Stomach smooth muscle (tissue), 2 donors: ENCODE results near the gene TRIML1.

ENCODE experiments used
- H3K27ac ChIP-seq: one replicate; pipeline ENCODE4 v1.7.0; 2013; ENCODE audit warnings: mild to moderate bottlenecking, low read length, inconsistent platforms
- H3K27me3 ChIP-seq, 2 donors: one replicate each; pipeline ENCODE4 v1.7.0; 2013; ENCODE audit warnings: low read length in 2 of 2; ENCODE audit not compliant: insufficient read depth in 2 of 2, control insufficient read depth in 1 of 2
- H3K36me3 ChIP-seq, 2 donors: one replicate each; pipeline ENCODE4 v1.7.0; 2013; ENCODE audit warnings: low read length in 2 of 2; ENCODE audit not compliant: control insufficient read depth in 2 of 2, insufficient read depth in 2 of 2
- H3K4me1 ChIP-seq: one replicate; pipeline ENCODE4 v1.7.0; 2013; ENCODE audit warnings: low read length; ENCODE audit not compliant: control insufficient read depth, insufficient read depth
- H3K4me3 ChIP-seq, 2 donors: one replicate each; pipeline ENCODE4 v1.7.0; 2013; ENCODE audit warnings: low read length in 2 of 2
- H3K9ac ChIP-seq, 2 donors: one replicate each; pipeline ENCODE4 v1.7.0; 2013; ENCODE audit warnings: low read length in 2 of 2, mild to moderate bottlenecking in 1 of 2
- H3K9me3 ChIP-seq, 2 donors: one replicate each; pipeline ENCODE4 v1.7.0; 2013; ENCODE audit warnings: low read length in 2 of 2; ENCODE audit not compliant: control insufficient read depth in 2 of 2
- donor health status: healthy.
- donor health status: Pancreatic carcinoma.

Gene TRIML1

GRCh38 chr4:188178806-188179205 lies 39.6 kb downstream of the TRIML1 start:
- H3K4me1 ChIP-seq, result no peaks in the 10 kb centered on the region
- H3K4me3 ChIP-seq, result no peak overlapping the region
- H3K36me3 ChIP-seq, result no peaks in the 10 kb centered on the region

DNA sequence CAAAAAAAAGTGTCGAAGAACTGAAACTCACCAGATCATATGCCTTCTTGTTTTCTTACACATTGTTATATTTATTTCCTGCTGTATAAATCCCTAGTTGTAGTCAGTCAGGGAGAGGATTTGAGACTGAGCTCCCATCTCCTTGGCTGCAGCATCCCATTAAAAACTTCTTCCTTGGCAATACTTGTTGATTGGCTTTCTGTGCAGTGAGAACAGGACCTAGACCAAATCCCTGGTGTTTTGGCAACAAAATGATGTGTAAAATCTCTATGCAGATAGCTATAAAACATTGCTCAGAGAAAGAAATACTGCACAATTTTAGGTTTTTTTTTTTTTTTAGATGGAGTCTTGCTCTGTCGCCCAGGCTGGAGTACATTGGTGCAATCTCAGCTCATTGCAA lies 47.9 kb downstream of the TRIML1 start:
- Histone ChIP-seq H3K9me3 (peaks cover 0 to 5% of the 10 kb centered on the region in 2 donors), H3K36me3 (no peaks in the 10 kb centered on the region), H3K4me3 (no peak overlapping the region)

More at GRCh38 chr4:188178806-188179205, 39.6 kb downstream of the TRIML1 start:
- no peak overlapping the region for H3K9ac ChIP-seq
- H3K9me3 ChIP-seq, result peaks cover 0 to 3% of the 10 kb centered on the region in 2 donors
- no peaks in the 10 kb centered on the region for H3K27me3 ChIP-seq
- H3K27ac ChIP-seq, result no peak overlapping the region

DNA sequence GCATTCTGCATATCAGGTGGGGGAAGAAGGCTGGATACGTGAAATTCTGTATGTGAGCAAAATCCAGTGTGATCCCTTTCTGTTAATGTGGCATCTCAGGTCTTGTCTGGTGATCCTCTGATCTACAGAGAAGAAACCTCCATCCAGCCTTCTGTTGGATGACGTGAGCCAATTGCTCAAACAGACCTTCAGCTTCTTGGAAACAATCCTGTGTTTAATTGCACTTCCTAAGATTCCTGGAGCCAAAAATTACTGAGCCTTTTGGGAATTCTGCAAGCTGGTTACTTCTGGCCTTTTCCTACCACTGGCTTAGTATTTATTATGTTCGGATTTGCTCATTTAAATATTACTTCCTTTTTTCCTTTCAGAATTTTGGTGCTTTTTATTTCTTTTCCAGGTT lies 51.2 kb downstream of the TRIML1 start:
- Histone ChIP-seq H3K9ac (no peak overlapping the region), H3K27ac (no peak overlapping the region), H3K9me3 (no peaks in the 10 kb centered on the region), H3K4me3 (no peak overlapping the region), H3K4me1 (no peaks in the 10 kb centered on the region), H3K27me3 (no peaks in the 10 kb centered on the region), H3K36me3 (no peaks in the 10 kb centered on the region)

More for the DNA sequence above, 47.9 kb downstream of the TRIML1 start:
- H3K9ac ChIP-seq, result no peak overlapping the region
- H3K27me3 ChIP-seq, result no peaks in the 10 kb centered on the region
- no peaks in the 10 kb centered on the region for H3K4me1 ChIP-seq
- H3K27ac ChIP-seq, result no peak overlapping the region

- Histone ChIP-seq H3K9ac (no peak overlapping the region), H3K9me3 (peaks cover 0 to 3% of the 10 kb centered on the region in 2 donors), H3K4me1 (no peaks in the 10 kb centered on the region), H3K36me3 (no peaks in the 10 kb centered on the region), H3K27me3 (peaks cover 0 to 2% of the 10 kb centered on the region in 2 donors), H3K27ac (no peak overlapping the region), H3K4me3 (no peak overlapping the region)
These were observed 55.2 kb downstream of the TRIML1 start for GRCh38 chr4:188194421-188194820.

GRCh38 chr4:188195389-188195985 lies 56.2 kb downstream of the TRIML1 start:
- no peak overlapping the region for H3K4me3 ChIP-seq
- H3K36me3 ChIP-seq, result no peaks in the 10 kb centered on the region
- no peak overlapping the region for H3K27ac ChIP-seq
- peaks cover 0 to 3% of the 10 kb centered on the region in 2 donors for H3K9me3 ChIP-seq
- H3K4me1 ChIP-seq, result no peaks in the 10 kb centered on the region
- no peak overlapping the region for H3K9ac ChIP-seq
- peaks cover 0 to 2% of the 10 kb centered on the region in 2 donors for H3K27me3 ChIP-seq

DNA sequence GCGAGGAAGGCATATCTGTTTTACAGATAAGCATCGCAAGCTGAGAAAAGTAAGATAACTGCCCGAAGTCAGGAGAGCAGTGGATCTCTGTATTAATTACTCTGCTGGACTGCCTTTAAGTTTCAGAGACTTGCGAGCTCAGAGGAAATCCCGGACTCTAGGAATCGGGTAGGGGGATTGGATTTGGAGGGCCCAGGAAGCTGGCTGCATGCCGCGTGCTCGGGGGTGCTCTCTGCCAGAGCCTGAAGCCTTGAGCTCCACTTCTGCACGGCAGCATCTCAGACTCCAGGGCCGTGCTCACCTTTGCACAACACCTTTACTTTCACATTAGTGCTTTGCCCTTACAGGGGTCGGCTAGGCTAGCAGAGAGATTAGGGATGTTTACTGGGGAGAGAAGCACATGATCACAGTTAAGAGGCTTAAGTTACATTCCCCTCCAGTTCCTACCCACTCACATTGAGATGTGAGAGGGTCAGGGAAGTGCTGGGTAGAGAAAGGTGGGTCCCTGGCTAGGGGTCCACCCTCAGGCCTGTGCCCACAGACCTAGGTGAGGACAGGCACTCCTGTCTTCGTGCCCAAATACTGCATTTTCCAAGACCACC lies 57.0 kb downstream of the TRIML1 start:
- H3K27ac ChIP-seq, result no peak overlapping the region
- H3K9me3 ChIP-seq, result peaks cover 0 to 3% of the 10 kb centered on the region in 2 donors
- H3K4me1 ChIP-seq, result no peaks in the 10 kb centered on the region
- no peaks in the 10 kb centered on the region for H3K36me3 ChIP-seq
- peaks cover 0 to 2% of the 10 kb centered on the region in 2 donors for H3K27me3 ChIP-seq
- no peak overlapping the region for H3K4me3 ChIP-seq
- no peak overlapping the region for H3K9ac ChIP-seq
